GM04503 (cell line): ENCODE data around the gene COL19A1.
"Not testable (repeated sequence)": the region's sequence is repeated elsewhere in the genome, so short reads cannot be mapped to it uniquely, and the experiment has no call there.

ENCODE experiments used
- DNase-seq: peaks from one replicate; pipeline ENCODE4 v3.0.0-alpha.2; 2012; ENCODE audit warnings: low read depth

Gene COL19A1

DNA sequence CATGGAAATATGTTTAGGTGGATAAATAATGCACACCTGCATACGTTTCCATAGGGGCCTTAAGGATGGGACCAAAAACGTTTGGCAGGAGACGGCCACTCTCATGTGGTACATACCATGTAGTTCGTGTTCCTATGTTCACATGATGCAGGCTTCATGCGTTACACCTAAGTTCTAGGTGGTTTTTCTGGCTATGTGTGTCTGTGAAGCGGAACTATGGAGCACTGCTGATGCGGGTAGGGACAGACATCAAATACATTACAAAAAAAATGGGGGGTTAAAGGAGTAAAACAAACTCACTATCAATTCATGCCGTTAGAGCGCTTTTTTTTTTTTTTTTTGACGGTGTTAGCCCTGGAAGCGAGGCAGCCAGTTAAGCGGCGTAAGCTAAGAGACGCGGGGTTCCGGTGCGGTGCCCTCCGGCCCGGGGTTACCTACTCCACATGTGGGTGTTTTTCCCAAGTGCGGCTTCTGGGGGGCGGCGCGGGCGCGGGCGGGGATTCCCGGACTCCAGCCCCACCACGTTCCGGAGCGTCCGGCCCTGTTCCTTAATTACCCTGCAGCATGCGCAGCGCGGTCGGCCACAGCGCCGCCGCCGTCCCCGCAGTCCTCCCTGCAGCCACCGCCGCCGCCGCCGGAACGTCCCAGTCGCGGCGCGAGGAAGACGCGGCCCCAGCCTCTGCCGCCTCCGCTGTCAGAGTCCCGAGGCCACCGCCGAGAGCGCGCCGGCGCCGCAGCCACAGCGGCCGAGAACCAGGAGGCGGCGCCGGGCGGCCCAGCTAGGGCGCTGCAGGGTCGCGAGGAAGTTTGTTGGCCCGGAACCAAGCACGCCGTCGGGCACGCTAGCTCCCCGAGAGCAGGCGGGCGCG lies 648 bp downstream of the COL19A1 start:
- no peak for DNase-seq

- no peak for DNase-seq
Observed at GRCh38 chr6:69867639-69867976, 1.3 kb downstream of the COL19A1 start.

DNA sequence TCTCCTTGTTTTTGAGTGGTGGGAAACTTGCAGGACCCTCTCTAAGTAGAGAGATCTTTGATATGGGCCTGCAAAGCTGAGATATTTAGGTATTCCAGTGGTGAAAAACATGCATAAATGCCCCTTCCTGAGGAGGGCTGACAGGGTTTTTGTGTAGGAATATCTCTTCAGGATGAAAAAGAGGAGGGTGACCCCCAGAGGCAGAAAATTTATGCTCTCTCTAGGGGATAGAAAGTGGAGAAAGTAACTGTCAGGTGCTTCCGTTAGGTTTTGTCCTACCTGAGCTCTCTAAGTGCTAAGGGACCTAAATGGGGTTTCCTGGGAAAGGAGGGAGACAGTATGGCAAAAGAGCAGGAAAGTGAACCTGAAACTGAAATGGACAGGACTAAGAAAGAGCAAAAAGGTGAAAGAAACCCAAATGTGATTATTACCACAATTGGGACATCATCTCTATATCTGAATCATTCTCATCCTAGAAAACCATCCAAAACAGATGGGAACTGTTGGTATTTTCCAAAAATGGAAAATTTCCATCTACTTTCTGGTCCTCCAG lies 2.0 kb downstream of the COL19A1 start:
- DNase-seq: no peak

- DNase-seq: no peak
Observed at GRCh38 chr6:69868961-69869360, 2.6 kb downstream of the COL19A1 start.

GRCh38 chr6:69871107-69871506 lies 4.8 kb downstream of the COL19A1 start:
- no peak for DNase-seq

- no peak for DNase-seq
Observed at GRCh38 chr6:69873291-69873690, 6.9 kb downstream of the COL19A1 start.

- DNase-seq: no peak
Observed at GRCh38 chr6:69875715-69876114, 9.4 kb downstream of the COL19A1 start.

DNA sequence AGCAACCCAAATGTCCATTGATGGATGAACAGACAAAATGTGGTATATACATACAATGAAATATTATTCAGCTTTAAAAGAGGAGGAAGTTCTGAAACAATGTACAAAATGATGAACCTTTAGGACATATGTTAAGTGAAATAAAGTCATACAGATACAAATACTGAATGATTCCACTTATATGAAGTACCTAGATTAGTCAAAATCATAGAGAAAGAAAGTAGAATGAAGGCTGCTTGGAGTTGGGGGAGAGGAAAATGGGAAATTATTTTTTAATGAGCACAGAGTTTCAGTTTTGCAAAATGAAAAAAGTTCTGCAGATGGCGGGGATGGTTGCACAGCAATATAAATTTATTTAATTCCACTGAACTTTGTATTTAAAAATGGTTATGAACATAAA lies 12.4 kb downstream of the COL19A1 start:
- no peak for DNase-seq

- DNase-seq: no peak
Observed at GRCh38 chr6:69880601-69881000, 14.2 kb downstream of the COL19A1 start.

- no peak for DNase-seq
Observed at GRCh38 chr6:69881322-69882151, 15.2 kb downstream of the COL19A1 start.

- DNase-seq: no peak
Observed at GRCh38 chr6:69883551-69883950, 17.2 kb downstream of the COL19A1 start.

GRCh38 chr6:69884231-69884630 lies 17.9 kb downstream of the COL19A1 start:
- DNase-seq: no peak

DNA sequence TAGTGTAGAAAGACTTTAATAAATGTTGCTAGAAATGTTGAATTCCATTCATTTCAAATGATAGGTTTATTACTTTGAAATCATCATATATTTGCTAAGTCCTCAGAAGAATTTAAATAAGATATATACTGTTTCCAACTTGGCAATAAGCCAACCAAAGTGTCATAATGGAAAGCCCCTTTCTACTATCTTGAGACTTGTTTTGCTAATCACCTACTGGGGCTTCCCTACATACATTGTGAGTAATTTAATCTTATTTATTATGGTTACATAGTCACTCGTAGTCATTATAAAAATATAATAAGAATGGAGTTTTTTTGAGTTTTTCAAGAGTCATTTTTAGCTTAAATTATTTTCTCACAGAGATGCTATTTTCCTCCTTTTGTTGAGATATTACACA lies 20.7 kb downstream of the COL19A1 start:
- DNase-seq: no peak

- DNase-seq: no peak
Observed at GRCh38 chr6:69887714-69888345, 21.5 kb downstream of the COL19A1 start.

DNA sequence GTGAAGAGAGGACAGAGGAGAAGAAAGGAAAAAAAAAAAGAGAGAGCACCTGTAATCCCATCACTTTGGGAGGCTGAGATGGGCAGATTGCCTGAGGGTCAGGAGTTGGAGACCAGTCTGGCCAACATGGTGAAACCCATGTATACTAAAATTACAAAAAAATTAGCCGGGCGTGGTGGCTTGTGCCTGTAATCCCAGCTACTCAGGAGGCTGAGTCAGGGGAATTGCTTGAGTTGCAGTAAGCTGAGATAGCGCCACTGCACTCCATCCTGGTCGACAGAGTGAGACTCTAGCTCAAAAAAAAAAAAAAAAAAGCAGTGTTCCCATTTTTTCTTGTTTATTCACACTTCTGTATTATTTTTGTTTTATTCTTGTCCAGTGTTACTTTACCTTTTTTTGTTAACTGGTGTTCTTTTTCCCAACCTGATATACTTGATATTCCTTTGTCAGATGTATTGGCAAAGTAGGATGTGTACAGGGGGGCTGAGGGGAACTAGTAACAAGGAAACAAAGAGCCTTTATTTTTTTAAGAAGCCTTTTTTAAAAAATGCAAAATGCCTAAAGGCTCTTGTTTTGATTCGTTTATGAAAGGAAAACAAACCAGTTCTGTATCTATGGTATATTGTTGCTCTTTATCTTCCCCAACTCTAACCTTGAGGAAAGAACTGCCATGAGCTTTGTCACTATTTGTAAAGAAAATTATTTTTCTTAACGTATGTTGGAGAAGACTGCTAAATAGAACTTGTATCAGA lies 22.3 kb downstream of the COL19A1 start:
- no peak for DNase-seq

DNA sequence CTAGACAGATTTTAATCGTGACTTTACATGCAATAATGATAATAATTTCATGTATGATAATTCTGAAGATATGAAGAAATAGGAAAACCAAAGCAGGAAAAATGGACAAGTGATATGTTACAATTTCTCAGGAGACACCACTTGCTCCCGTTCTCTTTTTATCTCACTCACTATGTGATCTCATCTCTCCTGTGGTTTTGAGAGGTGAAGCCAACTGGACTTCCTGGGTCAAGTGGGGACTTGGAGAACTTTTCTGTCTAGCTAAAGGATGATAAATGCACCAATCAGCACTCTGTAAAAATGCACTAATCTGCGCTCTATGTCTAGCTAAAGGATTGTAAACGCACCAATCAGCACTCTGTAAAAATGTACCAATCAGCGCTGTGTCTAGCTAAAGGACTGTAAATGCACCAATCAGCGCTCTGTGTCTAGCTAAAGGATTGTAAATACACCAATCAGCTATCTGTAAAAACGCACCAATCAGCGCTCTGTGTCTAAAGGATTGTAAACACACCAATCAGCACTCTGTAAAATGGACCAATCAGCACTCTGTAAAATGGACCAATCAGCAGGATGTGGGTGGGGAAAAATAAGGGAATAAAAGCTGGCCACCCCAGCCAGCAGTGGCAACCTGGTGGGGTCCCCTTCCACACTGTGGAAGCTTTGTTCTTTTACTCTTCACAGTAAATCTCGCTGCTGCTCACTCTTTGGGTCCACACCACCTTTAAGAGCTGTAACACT lies 23.0 kb downstream of the COL19A1 start:
- not testable (repeated sequence) for DNase-seq

GRCh38 chr6:69892561-69892960 lies 26.2 kb downstream of the COL19A1 start:
- not testable (repeated sequence) for DNase-seq

DNA sequence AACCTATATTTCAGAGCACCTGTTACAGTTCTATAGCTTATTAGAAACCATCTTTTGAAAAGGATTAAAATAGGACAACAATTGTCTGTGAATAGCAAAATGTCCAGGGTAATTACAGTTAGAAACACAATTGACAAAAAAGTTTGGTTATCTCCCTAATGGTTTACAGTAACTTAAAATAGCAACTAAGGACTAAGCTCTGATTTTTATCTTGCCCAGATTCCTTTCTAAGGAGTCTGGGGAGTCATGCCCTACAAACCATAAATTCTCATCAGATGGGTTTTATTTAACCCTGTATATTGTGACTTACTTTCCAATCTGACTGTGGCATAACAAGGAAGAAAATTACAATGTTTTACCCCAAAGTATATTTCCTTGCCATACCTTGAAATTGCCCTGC lies 26.9 kb downstream of the COL19A1 start:
- not testable (repeated sequence) for DNase-seq

GRCh38 chr6:69894578-69895347 lies 28.4 kb downstream of the COL19A1 start:
- no peak for DNase-seq

DNA sequence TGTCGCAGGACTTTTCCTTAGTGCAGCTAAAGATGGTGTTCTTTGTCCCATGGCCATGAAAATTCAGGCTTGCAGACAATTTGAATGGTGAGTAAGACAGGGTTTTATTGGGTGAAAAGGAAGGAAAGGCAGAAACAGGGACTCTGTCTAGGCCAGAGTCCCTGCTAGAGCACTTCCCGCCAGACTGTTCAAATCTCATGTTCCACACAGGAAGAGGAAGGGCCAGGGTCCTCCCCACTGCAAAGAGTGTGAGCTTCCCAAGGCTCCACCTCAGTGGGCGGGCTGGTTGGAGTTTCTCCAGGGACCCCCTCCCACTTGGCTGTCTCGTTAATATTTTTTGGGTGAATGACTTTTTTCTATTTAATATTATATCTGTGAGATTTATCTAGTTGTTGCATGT lies 29.0 kb downstream of the COL19A1 start:
- no peak for DNase-seq
